Liver (tissue), 9 donors: ENCODE results near the gene CBFA2T3. TPM values are rescaled to one million over a fixed set of nuclear protein-coding genes. Genes with fewer than 3 reads are reported as not detected.

Experiments
- DNase-seq: peaks from one replicate; pipeline ENCODE4 v3.0.0-alpha.2; 2017; ENCODE audit warnings: low spot score
- H3K27ac ChIP-seq, 2 donors: one replicate each; pipeline ENCODE4 v1.7.0; 2013; ENCODE audit warnings: inconsistent platforms in 2 of 2, low read length in 2 of 2, control low read depth in 1 of 2, low read depth in 1 of 2, mild to moderate bottlenecking in 1 of 2
- H3K27me3 ChIP-seq, 4 donors: one replicate each; pipeline versions ENCODE4 v1.6.1 to v1.7.0; 2013; ENCODE audit warnings: low read length in 3 of 4, inconsistent platforms in 1 of 4, mild to moderate bottlenecking in 1 of 4, moderate library complexity in 1 of 4; ENCODE audit not compliant: control insufficient read depth in 4 of 4, insufficient read depth in 4 of 4
- H3K36me3 ChIP-seq, 4 donors: one replicate each; pipeline versions ENCODE4 v1.6.1 to v1.7.0; 2013; ENCODE audit warnings: low read length in 3 of 4, mild to moderate bottlenecking in 3 of 4, low read depth in 1 of 4, moderate library complexity in 1 of 4; ENCODE audit not compliant: control insufficient read depth in 4 of 4, insufficient read depth in 3 of 4
- H3K4me1 ChIP-seq, 4 donors: one replicate each; pipeline versions ENCODE4 v1.6.1 to v1.7.0; 2013; ENCODE audit warnings: low read length in 3 of 4, mild to moderate bottlenecking in 3 of 4, moderate library complexity in 1 of 4; ENCODE audit not compliant: control insufficient read depth in 4 of 4, insufficient read depth in 4 of 4
- H3K4me3 ChIP-seq, 3 donors: one replicate each; pipeline versions ENCODE4 v1.6.1 to v1.7.0; 2013; ENCODE audit warnings: low read length in 3 of 3, control low read depth in 1 of 3, low read depth in 1 of 3, mild to moderate bottlenecking in 1 of 3
- H3K9ac ChIP-seq, 2 donors: one replicate each; pipeline ENCODE4 v1.7.0; 2013; ENCODE audit warnings: low read length in 2 of 2, mild to moderate bottlenecking in 2 of 2, moderate library complexity in 2 of 2, control low read depth in 1 of 2, low read depth in 1 of 2
- H3K9me3 ChIP-seq, 4 donors: one replicate each; pipeline versions ENCODE4 v1.6.1 to v1.7.0; 2013; ENCODE audit warnings: low read length in 3 of 4; ENCODE audit not compliant: control insufficient read depth in 4 of 4
- FOXA1 ChIP-seq: IDR thresholded peaks from 2 replicates; pipeline ENCODE4 v1.6.1; 2016; ENCODE audit warnings: antibody characterized with exemption
- FOXA2 ChIP-seq: IDR thresholded peaks from 2 replicates; pipeline ENCODE4 v1.6.1; 2016; ENCODE audit warnings: antibody characterized with exemption
- GABPA ChIP-seq, 2 donors: IDR thresholded peaks in 1 of 2; conservative IDR thresholded peaks in 1 of 2; 2 replicates each; pipeline ENCODE4 v1.6.1; 2016; ENCODE audit warnings: antibody characterized with exemption in 2 of 2, mild to moderate bottlenecking in 1 of 2, moderate library complexity in 1 of 2
- HNF4G ChIP-seq: IDR thresholded peaks from 2 replicates; pipeline ENCODE4 v1.6.1; 2016; ENCODE audit warnings: antibody characterized with exemption
- JUND ChIP-seq, 2 donors: IDR thresholded peaks; 2 replicates each; pipeline ENCODE4 v1.6.1; 2016; ENCODE audit warnings: antibody characterized with exemption in 2 of 2
- NR2F2 ChIP-seq: IDR thresholded peaks from 2 replicates; pipeline ENCODE4 v1.6.1; 2016; ENCODE audit warnings: antibody characterized with exemption
- RAD21 ChIP-seq, 2 donors: IDR thresholded peaks; 2 replicates each; pipeline ENCODE4 v1.6.1; 2016; ENCODE audit warnings: antibody characterized with exemption in 2 of 2, mild to moderate bottlenecking in 2 of 2
- SP1 ChIP-seq: IDR thresholded peaks from 2 replicates; pipeline ENCODE4 v1.6.1; 2018; ENCODE audit warnings: antibody characterized with exemption, mild to moderate bottlenecking
- WGBS: extraction: QIAGEN DNeasy Blood & Tissue Kit; methylation state at CpG from one replicate; pipeline ENCODE4 v1.1.7; 2013; 5-methylcytosine and 5-hydroxymethylcytosine counted together
- polyA plus RNA-seq, 2 donors: library from polyadenylated mRNA; stranded (reverse) in 1 of 2; unstranded in 1 of 2; fragments of 200-250 nt in 1 of 2; fragments of >200 nt in 1 of 2; fragmentation: Nextera tagmentation in 1 of 2; extraction: Ambion mirVana in 1 of 2; gene quantifications; one replicate each; pipeline versions ENCODE4 v1.2.1 to v1.2.3, GENCODE V29; 2013 to 2015
- total RNA-seq, 2 donors: library from RNA; depleted of rRNA; stranded (reverse); fragments of >200 nt; gene quantifications; one replicate each; pipeline ENCODE4 v1.2.3, GENCODE V29; 2014
- TF ChIP-seq, protein P1 (sequence below): IDR thresholded peaks from 2 replicates; pipeline ENCODE4 v1.6.1; 2016; ENCODE audit warnings: antibody characterized with exemption
- TF ChIP-seq, protein P2 (sequence below): fragments of 150-350 bp; IDR thresholded peaks from 2 replicates; pipeline ENCODE4 v1.5.1; 2017; ENCODE audit warnings: improper control_type of control experiment, low read depth, low read length; ENCODE audit not compliant: missing input control
- TF ChIP-seq, protein P3 (sequence below): IDR thresholded peaks from 2 replicates; pipeline ENCODE4 v1.6.1; 2016; ENCODE audit warnings: antibody characterized with exemption, mild to moderate bottlenecking
- TF ChIP-seq, protein P4 (sequence below): IDR thresholded peaks from 2 replicates; pipeline ENCODE4 v1.6.1; 2016; ENCODE audit warnings: antibody characterized with exemption
- TF ChIP-seq, protein P5 (sequence below): IDR thresholded peaks from 2 replicates; pipeline ENCODE4 v1.6.1; 2016; ENCODE audit warnings: antibody characterized with exemption
- donor health status: healthy.
- donor health status: healthy.
- donor health status: healthy.
- donor health status: healthy.
- donor health status: healthy.

Gene CBFA2T3
- total RNA-seq (1 to 10 TPM; 1.4 to 3.4 TPM), polyA plus RNA-seq (1 to 10 TPM; 2.8 to 4.5 TPM)

DNA sequence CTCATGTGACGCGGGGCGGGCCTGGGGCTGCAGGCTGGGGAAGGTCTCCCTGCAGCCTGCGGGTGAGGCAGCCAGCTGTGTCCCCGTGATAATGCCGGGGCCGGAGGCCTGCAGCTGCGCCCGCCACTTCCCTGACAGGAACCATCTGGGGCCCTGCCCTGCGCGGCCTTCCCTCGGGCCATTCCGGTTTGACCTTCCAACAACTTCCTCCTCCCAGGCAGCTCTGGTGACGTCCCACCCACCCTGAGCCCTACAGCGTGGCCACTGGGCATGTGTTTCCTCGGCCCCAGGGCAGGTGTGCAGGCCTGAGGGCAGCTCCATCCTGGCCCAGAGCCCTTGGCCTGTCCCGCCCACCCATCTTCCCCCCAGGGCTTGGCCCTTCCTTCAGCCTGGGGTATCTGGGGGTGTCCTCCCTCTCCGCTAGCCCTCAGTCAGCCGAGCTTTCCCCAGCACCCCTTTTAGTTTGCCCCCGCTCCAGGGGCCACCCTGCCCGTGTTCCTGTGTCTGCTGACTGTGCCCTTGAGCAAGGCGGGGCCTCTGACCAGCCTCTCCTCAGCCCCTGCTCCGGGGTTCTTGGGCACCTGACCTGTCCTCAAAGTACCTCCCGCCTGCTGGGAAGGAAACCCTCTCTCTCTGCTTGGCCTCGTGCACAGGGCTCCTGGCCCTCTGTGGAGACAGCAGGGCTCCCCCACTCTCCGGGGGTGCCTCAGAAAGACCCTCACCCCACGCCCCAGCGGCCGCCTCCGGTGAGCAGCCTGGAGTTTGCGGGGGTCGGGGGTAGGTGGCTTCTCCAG lies at the start of gene CBFA2T3:
TSS of gene CBFA2T3 (minus strand) at position 190 of the 794 bp plus-strand sequence. CDS start 400 bp downstream, outside the sequence.
- TF ChIP-seq SP1 (peak; percentile 25), RAD21 (IDR thresholded peaks at IDR 0.05) (no peak), GABPA (IDR thresholded peaks at IDR 0.05 in 1 of 2, conservative IDR thresholded peaks at IDR 0.05 in 1 of 2) (peak in 1 of 2 donors; percentile 35), NR2F2 (peak; percentile 97), FOXA2 (no peak), HNF4G (no peak)
- TF ChIP-seq, protein P1, sequence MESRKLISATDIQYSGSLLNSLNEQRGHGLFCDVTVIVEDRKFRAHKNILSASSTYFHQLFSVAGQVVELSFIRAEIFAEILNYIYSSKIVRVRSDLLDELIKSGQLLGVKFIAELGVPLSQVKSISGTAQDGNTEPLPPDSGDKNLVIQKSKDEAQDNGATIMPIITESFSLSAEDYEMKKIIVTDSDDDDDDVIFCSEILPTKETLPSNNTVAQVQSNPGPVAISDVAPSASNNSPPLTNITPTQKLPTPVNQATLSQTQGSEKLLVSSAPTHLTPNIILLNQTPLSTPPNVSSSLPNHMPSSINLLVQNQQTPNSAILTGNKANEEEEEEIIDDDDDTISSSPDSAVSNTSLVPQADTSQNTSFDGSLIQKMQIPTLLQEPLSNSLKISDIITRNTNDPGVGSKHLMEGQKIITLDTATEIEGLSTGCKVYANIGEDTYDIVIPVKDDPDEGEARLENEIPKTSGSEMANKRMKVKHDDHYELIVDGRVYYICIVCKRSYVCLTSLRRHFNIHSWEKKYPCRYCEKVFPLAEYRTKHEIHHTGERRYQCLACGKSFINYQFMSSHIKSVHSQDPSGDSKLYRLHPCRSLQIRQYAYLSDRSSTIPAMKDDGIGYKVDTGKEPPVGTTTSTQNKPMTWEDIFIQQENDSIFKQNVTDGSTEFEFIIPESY, result no peak
- TF ChIP-seq, protein P2, sequence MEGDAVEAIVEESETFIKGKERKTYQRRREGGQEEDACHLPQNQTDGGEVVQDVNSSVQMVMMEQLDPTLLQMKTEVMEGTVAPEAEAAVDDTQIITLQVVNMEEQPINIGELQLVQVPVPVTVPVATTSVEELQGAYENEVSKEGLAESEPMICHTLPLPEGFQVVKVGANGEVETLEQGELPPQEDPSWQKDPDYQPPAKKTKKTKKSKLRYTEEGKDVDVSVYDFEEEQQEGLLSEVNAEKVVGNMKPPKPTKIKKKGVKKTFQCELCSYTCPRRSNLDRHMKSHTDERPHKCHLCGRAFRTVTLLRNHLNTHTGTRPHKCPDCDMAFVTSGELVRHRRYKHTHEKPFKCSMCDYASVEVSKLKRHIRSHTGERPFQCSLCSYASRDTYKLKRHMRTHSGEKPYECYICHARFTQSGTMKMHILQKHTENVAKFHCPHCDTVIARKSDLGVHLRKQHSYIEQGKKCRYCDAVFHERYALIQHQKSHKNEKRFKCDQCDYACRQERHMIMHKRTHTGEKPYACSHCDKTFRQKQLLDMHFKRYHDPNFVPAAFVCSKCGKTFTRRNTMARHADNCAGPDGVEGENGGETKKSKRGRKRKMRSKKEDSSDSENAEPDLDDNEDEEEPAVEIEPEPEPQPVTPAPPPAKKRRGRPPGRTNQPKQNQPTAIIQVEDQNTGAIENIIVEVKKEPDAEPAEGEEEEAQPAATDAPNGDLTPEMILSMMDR, result no peak
- TF ChIP-seq, protein P3, sequence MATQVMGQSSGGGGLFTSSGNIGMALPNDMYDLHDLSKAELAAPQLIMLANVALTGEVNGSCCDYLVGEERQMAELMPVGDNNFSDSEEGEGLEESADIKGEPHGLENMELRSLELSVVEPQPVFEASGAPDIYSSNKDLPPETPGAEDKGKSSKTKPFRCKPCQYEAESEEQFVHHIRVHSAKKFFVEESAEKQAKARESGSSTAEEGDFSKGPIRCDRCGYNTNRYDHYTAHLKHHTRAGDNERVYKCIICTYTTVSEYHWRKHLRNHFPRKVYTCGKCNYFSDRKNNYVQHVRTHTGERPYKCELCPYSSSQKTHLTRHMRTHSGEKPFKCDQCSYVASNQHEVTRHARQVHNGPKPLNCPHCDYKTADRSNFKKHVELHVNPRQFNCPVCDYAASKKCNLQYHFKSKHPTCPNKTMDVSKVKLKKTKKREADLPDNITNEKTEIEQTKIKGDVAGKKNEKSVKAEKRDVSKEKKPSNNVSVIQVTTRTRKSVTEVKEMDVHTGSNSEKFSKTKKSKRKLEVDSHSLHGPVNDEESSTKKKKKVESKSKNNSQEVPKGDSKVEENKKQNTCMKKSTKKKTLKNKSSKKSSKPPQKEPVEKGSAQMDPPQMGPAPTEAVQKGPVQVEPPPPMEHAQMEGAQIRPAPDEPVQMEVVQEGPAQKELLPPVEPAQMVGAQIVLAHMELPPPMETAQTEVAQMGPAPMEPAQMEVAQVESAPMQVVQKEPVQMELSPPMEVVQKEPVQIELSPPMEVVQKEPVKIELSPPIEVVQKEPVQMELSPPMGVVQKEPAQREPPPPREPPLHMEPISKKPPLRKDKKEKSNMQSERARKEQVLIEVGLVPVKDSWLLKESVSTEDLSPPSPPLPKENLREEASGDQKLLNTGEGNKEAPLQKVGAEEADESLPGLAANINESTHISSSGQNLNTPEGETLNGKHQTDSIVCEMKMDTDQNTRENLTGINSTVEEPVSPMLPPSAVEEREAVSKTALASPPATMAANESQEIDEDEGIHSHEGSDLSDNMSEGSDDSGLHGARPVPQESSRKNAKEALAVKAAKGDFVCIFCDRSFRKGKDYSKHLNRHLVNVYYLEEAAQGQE, result no peak
- TF ChIP-seq, protein P4, sequence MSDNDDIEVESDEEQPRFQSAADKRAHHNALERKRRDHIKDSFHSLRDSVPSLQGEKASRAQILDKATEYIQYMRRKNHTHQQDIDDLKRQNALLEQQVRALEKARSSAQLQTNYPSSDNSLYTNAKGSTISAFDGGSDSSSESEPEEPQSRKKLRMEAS, result no peak
- Histone ChIP-seq H3K9me3 (no peaks in the 10 kb centered on the region), H3K27ac (no peak within 1 kb of the TSS), H3K9ac (no peak within 1 kb of the TSS), H3K4me1 (peaks cover 0 to 15% (median 2%) of the 10 kb centered on the region in 4 donors), H3K36me3 (no peaks in the 10 kb centered on the region), H3K27me3 (peaks cover 0 to 7% (median 2%) of the 10 kb centered on the region in 4 donors), H3K4me3 (no peak within 1 kb of the TSS)
- DNase-seq, result peak; percentile 80
- WGBS, result 49% methylated on average over 32 of the region's 32 CpGs

DNA sequence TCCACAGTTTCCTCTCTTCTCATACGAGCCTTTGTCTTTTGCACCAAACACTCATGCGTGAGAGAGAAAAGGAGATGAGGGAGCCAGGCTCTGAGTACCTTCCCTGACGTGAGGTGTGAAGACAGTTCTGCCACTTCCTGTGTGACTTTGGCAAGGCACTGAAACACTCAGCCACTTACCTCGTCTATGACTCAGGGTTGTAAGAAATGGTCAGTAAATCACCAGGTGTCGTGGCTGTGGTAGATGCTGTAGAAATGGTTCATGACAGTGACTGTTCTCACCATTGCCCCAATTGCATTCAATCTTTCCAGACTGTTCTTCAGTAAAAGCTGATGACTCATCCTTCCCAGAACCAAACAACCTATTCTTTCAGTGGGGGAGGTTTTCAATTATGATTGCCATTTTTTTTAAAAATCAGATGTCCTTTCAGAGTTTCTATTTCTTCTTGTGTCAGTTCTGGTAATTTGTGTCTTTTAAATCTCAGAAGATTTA lies 49.2 kb upstream of the CBFA2T3 start:
- Histone ChIP-seq H3K4me3 (no peak overlapping the region), H3K4me1 (no peaks in the 10 kb centered on the region), H3K27ac (no peak overlapping the region), H3K9me3 (peaks cover 0 to 2% (median 0%) of the 10 kb centered on the region in 4 donors), H3K27me3 (peaks cover 0 to under 1% (median 0%) of the 10 kb centered on the region in 4 donors), H3K9ac (no peak overlapping the region), H3K36me3 (no peaks in the 10 kb centered on the region)
- no peak for DNase-seq
- 56% methylated on average over 5 of the region's 5 CpGs for WGBS
- TF ChIP-seq, protein P5, sequence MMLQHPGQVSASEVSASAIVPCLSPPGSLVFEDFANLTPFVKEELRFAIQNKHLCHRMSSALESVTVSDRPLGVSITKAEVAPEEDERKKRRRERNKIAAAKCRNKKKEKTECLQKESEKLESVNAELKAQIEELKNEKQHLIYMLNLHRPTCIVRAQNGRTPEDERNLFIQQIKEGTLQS, result no peak
- TF ChIP-seq FOXA1, result no peak
- TF ChIP-seq, protein P2, result no peak
- no peak for TF ChIP-seq JUND (IDR thresholded peaks at IDR 0.05)
- no peak for TF ChIP-seq GABPA (IDR thresholded peaks at IDR 0.05 in 1 of 2, conservative IDR thresholded peaks at IDR 0.05 in 1 of 2)
- no peak for TF ChIP-seq FOXA2
- TF ChIP-seq, protein P3, result no peak
